Skeletal muscle tissue (tissue), 4 donors: ENCODE results near the gene HSD11B1L. TPM values are rescaled to one million over a fixed set of nuclear protein-coding genes. Genes with fewer than 3 reads are reported as not detected.

ENCODE experiments used
- H3K27ac ChIP-seq: one replicate; pipeline ENCODE4 v1.7.0; 2013; ENCODE audit warnings: mild to moderate bottlenecking, low read depth, low read length, inconsistent platforms
- H3K27me3 ChIP-seq, 3 donors: one replicate each; pipeline ENCODE4 v1.7.0; 2013; ENCODE audit warnings: low read length in 3 of 3; ENCODE audit not compliant: control insufficient read depth in 3 of 3, insufficient read depth in 3 of 3
- H3K36me3 ChIP-seq, 3 donors: one replicate each; pipeline ENCODE4 v1.7.0; 2013; ENCODE audit warnings: low read length in 3 of 3; ENCODE audit not compliant: control insufficient read depth in 3 of 3, insufficient read depth in 3 of 3
- H3K4me1 ChIP-seq, 3 donors: one replicate each; pipeline ENCODE4 v1.7.0; 2013; ENCODE audit warnings: low read length in 3 of 3, mild to moderate bottlenecking in 3 of 3; ENCODE audit not compliant: control insufficient read depth in 3 of 3, insufficient read depth in 3 of 3
- H3K4me3 ChIP-seq, 3 donors: one replicate each; pipeline ENCODE4 v1.7.0; 2013; ENCODE audit warnings: low read length in 3 of 3
- H3K9ac ChIP-seq, 3 donors: one replicate each; pipeline ENCODE4 v1.7.0; 2013; ENCODE audit warnings: low read length in 3 of 3, mild to moderate bottlenecking in 3 of 3, moderate library complexity in 2 of 3, low read depth in 1 of 3
- H3K9me3 ChIP-seq, 3 donors: one replicate each; pipeline ENCODE4 v1.7.0; 2013; ENCODE audit warnings: low read length in 3 of 3; ENCODE audit not compliant: control insufficient read depth in 3 of 3
- total RNA-seq: library from RNA; depleted of rRNA; stranded (reverse); fragments of >200 nt; gene quantifications from one replicate; pipeline ENCODE4 v1.2.3, GENCODE V29; 2014
- donor health status: Osteomylitis.

HSD11B1L gene
- total RNA-seq, 1 donor from 2014 or later, result 4.7 TPM

DNA sequence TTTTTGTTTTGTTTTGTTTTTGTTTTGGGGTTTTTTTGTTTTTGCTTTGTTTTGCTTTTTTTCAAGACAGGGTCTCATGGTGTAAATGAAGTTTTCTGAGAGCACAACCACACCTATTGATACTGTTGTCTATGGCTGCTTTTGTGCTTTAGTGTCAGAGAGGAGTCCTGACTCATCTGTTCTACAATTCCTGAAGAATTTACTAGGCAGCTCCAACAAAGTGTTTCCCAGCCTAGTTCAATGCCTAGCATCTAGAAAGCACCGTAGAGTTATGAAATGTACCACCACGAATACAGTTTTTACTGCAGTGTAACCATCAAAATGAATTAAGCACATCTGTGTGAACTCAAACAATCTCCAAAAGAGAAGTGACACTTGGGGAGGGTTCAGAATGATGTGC, 36.8 kb upstream of the HSD11B1L start:
- Histone ChIP-seq H3K27ac (no peak overlapping the region), H3K36me3 (peaks cover 35 to 59% (median 51%) of the 10 kb centered on the region in 3 donors), H3K27me3 (no peaks in the 10 kb centered on the region), H3K4me1 (no peaks in the 10 kb centered on the region), H3K9ac (no peak overlapping the region), H3K9me3 (no peaks in the 10 kb centered on the region), H3K4me3 (no peak overlapping the region)

DNA sequence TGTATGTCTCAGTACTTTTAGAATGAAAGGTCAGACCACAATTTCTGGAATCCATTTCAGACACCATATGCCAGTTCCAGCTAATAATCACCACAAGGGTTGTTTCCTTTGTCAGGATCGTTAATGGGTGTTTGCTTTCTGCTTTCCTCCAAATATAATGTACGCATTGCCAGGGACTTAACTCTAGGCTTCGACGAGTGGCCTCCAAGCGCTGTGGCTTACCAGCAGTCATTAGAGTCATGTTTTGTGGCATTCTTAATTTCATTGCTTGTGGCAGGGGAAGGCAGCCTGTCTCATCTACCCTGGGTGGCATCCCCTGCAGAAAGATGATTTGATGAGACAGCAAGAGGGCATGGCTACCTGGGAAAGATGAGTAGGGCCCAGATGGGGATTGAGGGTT, 35.4 kb upstream of the HSD11B1L start:
- Histone ChIP-seq H3K36me3 (peaks cover 43 to 66% (median 58%) of the 10 kb centered on the region in 3 donors), H3K4me1 (no peaks in the 10 kb centered on the region), H3K27ac (no peak overlapping the region), H3K9ac (no peak overlapping the region), H3K4me3 (no peak overlapping the region), H3K9me3 (no peaks in the 10 kb centered on the region), H3K27me3 (no peaks in the 10 kb centered on the region)

DNA sequence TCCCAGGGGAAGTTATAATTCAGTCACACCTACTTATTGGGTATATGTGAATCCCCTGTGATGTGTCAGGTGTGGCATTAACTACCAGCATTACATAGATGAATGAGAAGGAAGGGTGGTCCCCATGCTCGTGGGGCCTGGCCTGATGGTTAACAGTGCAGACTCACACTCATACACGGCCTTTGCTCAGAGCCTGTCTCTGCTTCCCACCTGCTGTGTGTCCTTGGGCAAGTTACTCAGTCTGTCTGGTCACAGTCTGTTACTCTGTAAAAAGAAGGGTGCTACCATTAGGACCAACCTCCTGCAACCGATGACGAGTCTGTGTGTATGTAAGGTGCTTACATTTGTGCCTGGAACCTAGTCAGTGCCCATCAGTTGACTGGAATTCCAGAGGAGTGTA, 34.1 kb upstream of the HSD11B1L start:
- no peaks in the 10 kb centered on the region for H3K4me1 ChIP-seq
- H3K9me3 ChIP-seq, result no peaks in the 10 kb centered on the region
- no peaks in the 10 kb centered on the region for H3K27me3 ChIP-seq
- H3K36me3 ChIP-seq, result peaks cover 53 to 74% (median 67%) of the 10 kb centered on the region in 3 donors
- no peak overlapping the region for H3K4me3 ChIP-seq
- H3K9ac ChIP-seq, result no peak overlapping the region
- H3K27ac ChIP-seq, result no peak overlapping the region

DNA sequence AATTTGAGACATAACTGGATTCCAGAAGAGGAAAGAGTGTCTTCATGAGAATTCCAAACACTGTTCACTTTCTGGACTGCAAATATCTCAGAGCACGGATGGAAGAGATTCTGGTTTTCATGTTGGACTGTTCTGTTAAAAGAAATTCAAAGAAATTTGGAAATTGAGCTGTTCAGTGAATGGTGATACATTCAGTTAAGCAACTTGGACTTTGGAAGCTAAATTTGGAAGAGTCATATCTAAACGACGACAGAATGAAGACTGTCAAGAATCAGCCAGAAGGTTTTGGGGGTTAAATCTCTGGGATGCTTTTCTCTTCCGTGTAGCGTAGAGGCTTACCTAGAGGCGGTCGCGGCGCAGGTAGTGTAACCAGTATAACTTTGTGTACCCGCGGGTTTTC, 32.4 kb upstream of the HSD11B1L start:
- no peaks in the 10 kb centered on the region for H3K9me3 ChIP-seq
- H3K9ac ChIP-seq, result no peak overlapping the region
- H3K4me1 ChIP-seq, result no peaks in the 10 kb centered on the region
- peaks cover 61 to 75% (median 68%) of the 10 kb centered on the region in 3 donors for H3K36me3 ChIP-seq
- no peaks in the 10 kb centered on the region for H3K27me3 ChIP-seq
- H3K4me3 ChIP-seq, result no peak overlapping the region
- H3K27ac ChIP-seq, result no peak overlapping the region

DNA sequence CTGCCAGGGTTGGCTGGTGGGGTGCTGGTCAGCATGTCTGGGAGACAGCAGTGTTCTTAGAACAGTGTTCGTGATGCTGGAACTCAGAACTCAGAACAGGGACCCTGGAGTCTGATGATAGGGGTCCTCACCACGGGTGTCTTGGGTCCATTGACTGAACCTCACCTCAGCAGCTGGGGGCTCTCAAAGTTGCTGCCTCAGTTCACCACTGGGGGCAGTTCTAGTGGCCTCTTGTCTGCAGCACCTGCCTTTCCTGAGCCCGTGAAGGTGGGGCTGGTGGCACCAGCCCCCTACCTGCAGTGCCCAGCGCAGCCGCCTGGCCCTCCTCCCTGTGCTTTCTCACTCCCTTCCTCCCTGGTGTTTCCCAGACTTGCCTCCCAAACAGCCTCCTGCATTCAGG, 29.5 kb upstream of the HSD11B1L start:
- Histone ChIP-seq H3K27me3 (no peaks in the 10 kb centered on the region), H3K9ac (no peak overlapping the region), H3K9me3 (no peaks in the 10 kb centered on the region), H3K4me3 (no peak overlapping the region), H3K27ac (no peak overlapping the region), H3K4me1 (no peaks in the 10 kb centered on the region), H3K36me3 (peaks cover 73 to 82% (median 78%) of the 10 kb centered on the region in 3 donors)

DNA sequence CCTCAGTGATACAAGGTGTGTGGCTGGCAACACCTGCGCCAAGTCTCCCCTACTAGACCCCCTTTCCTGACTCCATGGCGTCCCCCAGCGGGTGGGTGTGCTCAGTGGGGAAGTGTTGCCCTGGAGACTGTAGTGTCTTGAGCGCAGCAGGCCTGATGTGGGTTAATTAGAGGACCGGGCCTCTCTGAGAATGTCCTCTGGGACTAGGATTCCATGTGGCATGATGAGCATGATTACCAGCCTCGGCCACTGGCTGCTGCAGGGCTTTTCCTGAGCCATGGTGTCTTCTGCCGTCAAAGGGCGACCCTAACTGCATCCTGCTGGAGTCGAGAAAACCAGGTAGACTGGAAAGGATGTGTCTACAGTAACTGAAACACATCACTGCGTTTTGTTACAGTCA, 28.6 kb upstream of the HSD11B1L start:
- Histone ChIP-seq H3K27me3 (no peaks in the 10 kb centered on the region), H3K9me3 (no peaks in the 10 kb centered on the region), H3K27ac (no peak overlapping the region), H3K4me1 (no peaks in the 10 kb centered on the region), H3K36me3 (peaks cover 68 to 77% (median 73%) of the 10 kb centered on the region in 3 donors), H3K4me3 (no peak overlapping the region), H3K9ac (no peak overlapping the region)

DNA sequence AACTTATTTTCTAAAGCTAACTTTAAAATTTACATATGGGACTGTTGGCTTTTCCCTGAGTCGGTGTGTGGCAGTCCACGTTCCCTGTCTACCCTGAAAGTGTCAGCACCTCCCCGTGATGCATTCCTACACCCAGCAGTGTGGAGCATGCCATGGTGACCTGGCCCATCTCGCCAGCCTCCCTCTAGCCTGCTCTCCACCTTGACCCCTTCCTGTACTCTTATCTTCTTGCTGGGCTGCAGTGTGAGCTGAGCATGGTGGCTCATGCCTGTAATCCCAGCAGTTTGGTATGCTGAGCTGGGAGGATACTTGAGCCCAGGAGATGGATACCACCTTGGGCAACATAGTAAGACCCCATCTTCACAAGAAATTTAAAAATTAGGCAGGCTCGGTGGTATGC, 25.9 kb upstream of the HSD11B1L start:
- no peak overlapping the region for H3K9ac ChIP-seq
- H3K4me1 ChIP-seq, result no peaks in the 10 kb centered on the region
- H3K27me3 ChIP-seq, result no peaks in the 10 kb centered on the region
- no peak overlapping the region for H3K27ac ChIP-seq
- H3K4me3 ChIP-seq, result no peak overlapping the region
- no peaks in the 10 kb centered on the region for H3K9me3 ChIP-seq
- H3K36me3 ChIP-seq, result peaks cover 69 to 78% (median 70%) of the 10 kb centered on the region in 3 donors

DNA sequence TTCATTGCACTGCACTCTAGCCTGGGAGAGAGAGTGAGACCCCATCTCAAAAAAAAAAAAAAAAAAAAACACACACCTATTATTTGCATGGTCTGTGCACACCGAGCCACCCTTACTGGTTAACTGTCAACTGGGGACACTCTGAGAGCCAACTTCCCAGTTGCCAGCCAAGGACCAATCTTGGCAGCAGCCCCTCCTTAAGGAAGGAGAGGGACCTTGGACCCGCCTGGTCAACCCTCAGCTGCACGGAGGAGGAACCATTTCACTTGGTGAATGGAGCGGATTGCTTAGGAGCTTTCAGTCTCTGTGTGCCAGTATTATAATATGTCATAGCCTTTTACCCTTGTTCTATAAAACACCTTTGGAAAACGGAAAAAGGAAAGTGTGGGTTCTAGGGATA, 25.4 kb upstream of the HSD11B1L start:
- no peak overlapping the region for H3K27ac ChIP-seq
- no peak overlapping the region for H3K4me3 ChIP-seq
- H3K4me1 ChIP-seq, result no peaks in the 10 kb centered on the region
- H3K9me3 ChIP-seq, result no peaks in the 10 kb centered on the region
- H3K9ac ChIP-seq, result no peak overlapping the region
- H3K27me3 ChIP-seq, result no peaks in the 10 kb centered on the region
- H3K36me3 ChIP-seq, result peaks cover 67 to 76% (median 69%) of the 10 kb centered on the region in 3 donors

DNA sequence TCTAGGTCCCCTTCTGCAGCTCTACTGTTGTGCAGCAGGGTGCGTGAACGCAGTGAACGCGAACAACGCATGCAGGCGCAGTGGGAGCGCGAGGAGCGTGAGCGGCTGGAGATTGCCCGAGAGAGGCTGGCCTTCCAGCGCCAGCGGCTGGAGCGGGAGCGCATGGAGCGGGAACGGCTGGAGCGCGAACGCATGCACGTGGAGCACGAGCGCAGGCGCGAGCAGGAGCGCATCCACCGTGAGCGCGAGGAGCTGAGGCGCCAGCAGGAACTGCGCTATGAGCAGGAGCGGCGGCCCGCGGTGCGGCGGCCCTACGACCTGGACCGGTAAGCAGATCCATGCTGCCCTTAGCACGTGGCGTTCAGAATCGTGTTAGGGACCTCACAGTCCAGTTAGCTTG, 19.3 kb upstream of the HSD11B1L start:
- Histone ChIP-seq H3K4me3 (no peak overlapping the region), H3K9ac (no peak overlapping the region), H3K9me3 (no peaks in the 10 kb centered on the region), H3K4me1 (peaks cover 11 to 12% (median 12%) of the 10 kb centered on the region in 3 donors), H3K27me3 (no peaks in the 10 kb centered on the region), H3K27ac (no peak overlapping the region), H3K36me3 (peaks cover 64 to 75% (median 66%) of the 10 kb centered on the region in 3 donors)

DNA sequence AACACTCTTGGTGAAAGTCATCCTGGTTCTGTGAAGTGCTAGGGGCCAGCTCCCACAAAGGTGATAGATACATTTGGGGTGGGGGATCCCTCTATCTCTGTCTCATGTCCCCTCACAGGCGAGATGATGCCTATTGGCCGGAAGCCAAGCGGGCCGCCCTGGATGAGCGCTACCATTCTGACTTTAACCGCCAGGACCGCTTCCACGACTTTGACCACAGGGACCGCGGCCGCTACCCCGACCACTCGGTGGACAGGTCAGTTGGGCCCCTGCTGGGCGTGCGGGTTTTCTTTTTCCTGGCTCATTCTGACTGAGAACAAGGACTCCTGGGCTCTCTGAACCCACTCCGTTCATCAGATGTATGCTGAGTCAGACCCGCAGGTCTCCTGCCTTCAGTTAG, 16.9 kb upstream of the HSD11B1L start:
- Histone ChIP-seq H3K9me3 (no peaks in the 10 kb centered on the region), H3K36me3 (peaks cover 71 to 79% (median 73%) of the 10 kb centered on the region in 3 donors), H3K9ac (no peak overlapping the region), H3K4me1 (peaks cover 11 to 12% (median 12%) of the 10 kb centered on the region in 3 donors), H3K27ac (peak overlapping the region; percentile 86), H3K4me3 (no peak overlapping the region), H3K27me3 (no peaks in the 10 kb centered on the region)

DNA sequence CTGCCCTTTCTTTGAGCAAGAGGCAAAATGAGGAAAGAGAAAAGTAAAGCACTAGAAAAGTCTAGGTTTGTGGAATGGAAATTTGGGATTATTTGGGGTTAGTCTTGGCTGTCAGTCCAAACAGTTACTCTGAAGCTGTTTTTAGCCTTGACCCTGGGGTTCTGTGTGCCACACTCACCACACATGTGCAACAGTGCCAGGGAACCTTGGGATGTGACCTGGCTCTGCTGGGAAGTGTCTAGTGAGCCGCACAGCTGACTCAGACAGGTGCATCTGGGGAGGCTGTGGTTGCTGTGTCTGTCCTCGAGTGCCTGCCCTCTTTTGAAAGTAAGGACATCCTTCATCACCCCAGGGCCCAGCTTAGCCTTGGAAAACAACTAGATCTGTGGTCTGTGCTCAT, 16.3 kb upstream of the HSD11B1L start:
- Histone ChIP-seq H3K4me3 (no peak overlapping the region), H3K36me3 (peaks cover 77 to 82% (median 79%) of the 10 kb centered on the region in 3 donors), H3K27me3 (no peaks in the 10 kb centered on the region), H3K4me1 (peaks cover 11 to 12% (median 12%) of the 10 kb centered on the region in 3 donors), H3K27ac (peak overlapping the region; percentile 86), H3K9ac (no peak overlapping the region), H3K9me3 (no peaks in the 10 kb centered on the region)
